Stimulated activated CD4-positive, alpha-beta T cell treated with anti-CD3 and anti-CD28 coated beads, Interleukin-4, amount 100 ng/mL, for 4 hours (primary cell): ENCODE data around the gene CES2.
A peak's percentile ranks its signal among the peaks of the same experiment; 100 is the strongest.

Experiments
- DNase-seq, 2 experiments: peaks; one replicate each; pipeline ENCODE4 v3.0.0-alpha.2; 2020

The CES2 gene

GRCh38 chr16:66902648-66903543 is 32.4 kb upstream of the CES2 start:
- no peak for DNase-seq

- no peak for DNase-seq
These were observed 31.5 kb upstream of the CES2 start for GRCh38 chr16:66903544-66904427.

- DNase-seq = no peak
These were observed 30.9 kb upstream of the CES2 start for GRCh38 chr16:66904428-66904845.

- DNase-seq = no peak
These were observed 30.3 kb upstream of the CES2 start for GRCh38 chr16:66904846-66905632.

GRCh38 chr16:66905633-66906539 is 29.4 kb upstream of the CES2 start:
- DNase-seq = peak; percentile 22 to 28

- no peak for DNase-seq
These were observed 28.1 kb upstream of the CES2 start for GRCh38 chr16:66906916-66907836.

GRCh38 chr16:66908116-66908515 is 27.2 kb upstream of the CES2 start:
- DNase-seq = no peak

- DNase-seq = no peak
These were observed 26.4 kb upstream of the CES2 start for GRCh38 chr16:66908762-66909559.

- no peak for DNase-seq
These were observed 25.0 kb upstream of the CES2 start for GRCh38 chr16:66910175-66910940.

- no peak for DNase-seq
These were observed 24.2 kb upstream of the CES2 start for GRCh38 chr16:66911112-66911511.

- no peak for DNase-seq
These were observed 23.5 kb upstream of the CES2 start for GRCh38 chr16:66911801-66912200.

- no peak for DNase-seq
These were observed 22.2 kb upstream of the CES2 start for GRCh38 chr16:66913081-66913480.

GRCh38 chr16:66913711-66914110 is 21.6 kb upstream of the CES2 start:
- no peak for DNase-seq

- no peak for DNase-seq
These were observed 20.8 kb upstream of the CES2 start for GRCh38 chr16:66914541-66914940.

GRCh38 chr16:66915041-66915440 is 20.3 kb upstream of the CES2 start:
- no peak for DNase-seq

- no peak for DNase-seq
These were observed 18.8 kb upstream of the CES2 start for GRCh38 chr16:66916518-66916917.

- DNase-seq = no peak
These were observed 17.6 kb upstream of the CES2 start for GRCh38 chr16:66917741-66918140.

- DNase-seq = no peak
These were observed 17.0 kb upstream of the CES2 start for GRCh38 chr16:66918355-66918754.
